Epithelial cell of esophagus (primary cell): Measurements from ENCODE around the gene COMMD10.

Experiments used
- DNase-seq: peaks from one replicate; pipeline ENCODE4 v3.0.0; 2010; ENCODE audit warnings: low read depth
- H3K4me3 ChIP-seq: 2 replicates; pipeline ENCODE4 v1.5.1; 2011; ENCODE audit warnings: mild to moderate bottlenecking, low read length, control low read depth
- CTCF ChIP-seq: IDR thresholded peaks from 2 replicates; pipeline ENCODE4 v1.5.1; 2011; ENCODE audit warnings: low read depth, mild to moderate bottlenecking, low read length, control low read depth, inconsistent platforms; ENCODE audit not compliant: insufficient read depth; ENCODE audit errors: missing control alignments

The COMMD10 gene

GRCh38 chr5:116305899-116306298, 221.1 kb downstream of the COMMD10 start:
- no peak for TF ChIP-seq CTCF
- no peak overlapping the region for H3K4me3 ChIP-seq
- DNase-seq: no peak

GRCh38 chr5:116306846-116307245, 222.0 kb downstream of the COMMD10 start:
- TF ChIP-seq CTCF: no peak
- DNase-seq: no peak
- H3K4me3 ChIP-seq: no peak overlapping the region

- TF ChIP-seq CTCF: no peak
- H3K4me3 ChIP-seq: no peak overlapping the region
- DNase-seq: no peak
Measured at GRCh38 chr5:116308391-116308790, 223.6 kb downstream of the COMMD10 start.

- DNase-seq: no peak
- no peak overlapping the region for H3K4me3 ChIP-seq
- TF ChIP-seq CTCF: no peak
Measured at GRCh38 chr5:116313366-116313765, 228.5 kb downstream of the COMMD10 start.

- DNase-seq: no peak
- no peak for TF ChIP-seq CTCF
- no peak overlapping the region for H3K4me3 ChIP-seq
Measured at GRCh38 chr5:116315531-116315930, 230.7 kb downstream of the COMMD10 start.

- TF ChIP-seq CTCF: no peak
- DNase-seq: no peak
Measured at GRCh38 chr5:116318091-116318854, 233.4 kb downstream of the COMMD10 start.

GRCh38 chr5:116320486-116320885, 235.7 kb downstream of the COMMD10 start:
- no peak overlapping the region for H3K4me3 ChIP-seq
- TF ChIP-seq CTCF: no peak
- DNase-seq: no peak

More at GRCh38 chr5:116318091-116318854, 233.4 kb downstream of the COMMD10 start:
- no peak overlapping the region for H3K4me3 ChIP-seq
